ENCODE results near the gene IKZF5. TPM values are rescaled to one million over a fixed set of nuclear protein-coding genes. Genes with fewer than 3 reads are reported as not detected.
A peak's percentile ranks its signal among the peaks of the same experiment; 100 is the strongest.

The IKZF5 gene
- total and polyA plus RNA-seq, 2 experiments from 2014 or later, result 6.9 to 10.5 TPM

DNA sequence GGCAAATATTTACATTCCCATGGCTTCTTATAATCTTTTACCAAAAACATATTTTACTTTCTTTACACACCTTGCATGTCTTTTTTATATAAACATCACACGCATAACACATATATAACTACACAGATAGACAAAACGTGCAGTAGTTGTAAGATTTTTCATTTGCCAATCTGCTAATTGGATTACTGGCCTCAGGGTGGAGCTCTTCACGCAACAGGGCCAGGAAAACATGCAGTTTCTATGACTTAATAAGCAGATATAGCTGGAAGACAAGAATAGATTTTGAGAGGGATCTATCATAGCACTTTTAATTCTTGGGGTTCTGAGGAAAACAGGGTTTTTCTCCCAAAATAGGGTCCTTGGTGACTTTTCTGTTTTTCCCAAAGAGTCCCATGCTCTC lies 12.9 kb upstream of the IKZF5 start:
- H3K4me1 Mint-ChIP-seq, result peaks cover 62% of the 10 kb centered on the region
- ATAC-seq (no peak), DNase-seq (ENCODE audit: low spot score) (no peak)
- H3K4me3 Mint-ChIP-seq, result no peak overlapping the region
- Histone ChIP-seq H3F3A (replicated peaks; ENCODE audit: low read depth) (no peaks in the 10 kb centered on the region), H3K27ac (ENCODE audit: low read depth) (no peak overlapping the region), H3K4me1 (ENCODE audit: insufficient read depth) (peaks cover 52% of the 10 kb centered on the region), H3K9me2 (ENCODE audit: insufficient read depth) (0 out of 2 replicates have a peak, but pooled peaks cover 3% of the 10 kb centered on the region), H4K20me1 (replicated peaks; ENCODE audit: insufficient read depth) (no peaks in the 10 kb centered on the region), H3K4me2 (no peak overlapping the region), H3K79me2 (replicated peaks; ENCODE audit: insufficient read depth) (no peaks in the 10 kb centered on the region), H3K36me3 (ENCODE audit: insufficient read depth) (no peaks in the 10 kb centered on the region), H3K4me3 (no peak overlapping the region), H2AFZ (no peak overlapping the region), H3K27me3 (ENCODE audit: insufficient read depth) (peaks cover 30% of the 10 kb centered on the region)
- H3K9me3 Mint-ChIP-seq, result peaks cover 19% of the 10 kb centered on the region
- H3K27ac Mint-ChIP-seq, result no peak overlapping the region
- H3K27me3 Mint-ChIP-seq (ENCODE audit: insufficient read depth, low read depth, poor library complexity), result peaks cover 26% of the 10 kb centered on the region
- TF ChIP-seq, protein P1, sequence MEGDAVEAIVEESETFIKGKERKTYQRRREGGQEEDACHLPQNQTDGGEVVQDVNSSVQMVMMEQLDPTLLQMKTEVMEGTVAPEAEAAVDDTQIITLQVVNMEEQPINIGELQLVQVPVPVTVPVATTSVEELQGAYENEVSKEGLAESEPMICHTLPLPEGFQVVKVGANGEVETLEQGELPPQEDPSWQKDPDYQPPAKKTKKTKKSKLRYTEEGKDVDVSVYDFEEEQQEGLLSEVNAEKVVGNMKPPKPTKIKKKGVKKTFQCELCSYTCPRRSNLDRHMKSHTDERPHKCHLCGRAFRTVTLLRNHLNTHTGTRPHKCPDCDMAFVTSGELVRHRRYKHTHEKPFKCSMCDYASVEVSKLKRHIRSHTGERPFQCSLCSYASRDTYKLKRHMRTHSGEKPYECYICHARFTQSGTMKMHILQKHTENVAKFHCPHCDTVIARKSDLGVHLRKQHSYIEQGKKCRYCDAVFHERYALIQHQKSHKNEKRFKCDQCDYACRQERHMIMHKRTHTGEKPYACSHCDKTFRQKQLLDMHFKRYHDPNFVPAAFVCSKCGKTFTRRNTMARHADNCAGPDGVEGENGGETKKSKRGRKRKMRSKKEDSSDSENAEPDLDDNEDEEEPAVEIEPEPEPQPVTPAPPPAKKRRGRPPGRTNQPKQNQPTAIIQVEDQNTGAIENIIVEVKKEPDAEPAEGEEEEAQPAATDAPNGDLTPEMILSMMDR (conservative IDR thresholded peaks at IDR 0.05; ENCODE audit: low read depth in 2 of 2), result peak; percentile 61 to 72
- TF ChIP-seq POLR2AphosphoS5 (IDR thresholded peaks at IDR 0.05; ENCODE audit: low read depth), result no peak
- H3K36me3 Mint-ChIP-seq (ENCODE audit: low read depth), result peaks cover 15% of the 10 kb centered on the region; the same call in 2 of the 3 replicates

DNA sequence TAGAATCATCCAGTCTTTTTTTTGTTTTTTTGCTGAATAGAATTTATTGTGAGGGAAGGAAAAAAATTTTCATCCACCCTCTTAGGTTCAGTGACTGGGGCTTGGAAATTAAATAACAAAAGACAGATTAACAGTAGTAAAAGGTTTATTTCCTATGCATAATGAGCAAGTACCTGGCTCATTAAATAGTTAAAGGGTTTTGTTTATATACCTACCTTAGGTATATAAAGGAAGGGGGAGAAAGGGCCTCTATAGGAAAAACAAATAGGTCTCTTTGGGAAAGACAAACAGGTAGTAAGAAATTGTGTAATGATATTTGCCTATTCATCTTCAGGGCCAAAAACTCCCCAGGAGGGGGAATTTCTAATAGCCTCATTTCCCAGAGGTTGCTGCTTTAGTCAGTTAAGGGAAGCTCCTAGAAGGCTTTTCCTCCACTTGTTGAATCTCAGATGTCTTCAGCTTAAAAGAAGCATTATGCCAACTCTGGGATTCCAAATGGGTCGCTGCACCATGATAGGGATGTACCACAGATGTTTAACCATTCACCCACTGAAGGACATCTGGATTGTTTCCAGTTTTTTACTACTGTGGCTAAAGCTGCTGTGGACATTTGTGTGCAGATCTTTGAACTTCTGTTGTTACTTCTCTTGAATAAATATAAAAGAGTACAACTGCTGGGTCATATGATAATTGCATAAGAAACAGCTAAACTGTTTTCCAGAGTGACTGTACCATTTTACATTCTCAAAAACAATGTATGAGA lies 11.5 kb upstream of the IKZF5 start:
- Mint-ChIP-seq H3K27ac (no peak overlapping the region), H3K4me1 (peaks cover 71% of the 10 kb centered on the region), H3K27me3 (ENCODE audit: insufficient read depth, low read depth, poor library complexity) (peaks cover 30% of the 10 kb centered on the region), H3K36me3 (ENCODE audit: low read depth) (peaks cover 22% of the 10 kb centered on the region; the same call in 2 of the 3 replicates), H3K9me3 (peaks cover 19% of the 10 kb centered on the region), H3K4me3 (peak overlapping the region; percentile 46; the same call in 2 of the 3 replicates)
- Histone ChIP-seq H3K27me3 (ENCODE audit: insufficient read depth) (peaks cover 34% of the 10 kb centered on the region), H3K27ac (ENCODE audit: low read depth) (no peak overlapping the region), H3K4me3 (peak overlapping the region; percentile 32; the same call in 1 of the 2 replicates), H3K4me2 (peak overlapping the region; percentile 53), H3K36me3 (ENCODE audit: insufficient read depth) (no peaks in the 10 kb centered on the region), H3K79me2 (replicated peaks; ENCODE audit: insufficient read depth) (no peaks in the 10 kb centered on the region), H4K20me1 (replicated peaks; ENCODE audit: insufficient read depth) (no peaks in the 10 kb centered on the region), H2AFZ (no peak overlapping the region), H3K9me2 (ENCODE audit: insufficient read depth) (no peaks in the 10 kb centered on the region), H3K4me1 (ENCODE audit: insufficient read depth) (peaks cover 59% of the 10 kb centered on the region), H3F3A (replicated peaks; ENCODE audit: low read depth) (no peaks in the 10 kb centered on the region)
- TF ChIP-seq NANOG (IDR thresholded peaks at IDR 0.05; ENCODE audit: borderline replicate concordance) (peak; percentile 74), JUNB (IDR thresholded peaks at IDR 0.05; ENCODE audit: unreplicated experiment) (no peak)
- DNase-seq (ENCODE audit: low spot score) (peak; percentile 49), ATAC-seq (peak; percentile 26)

DNA sequence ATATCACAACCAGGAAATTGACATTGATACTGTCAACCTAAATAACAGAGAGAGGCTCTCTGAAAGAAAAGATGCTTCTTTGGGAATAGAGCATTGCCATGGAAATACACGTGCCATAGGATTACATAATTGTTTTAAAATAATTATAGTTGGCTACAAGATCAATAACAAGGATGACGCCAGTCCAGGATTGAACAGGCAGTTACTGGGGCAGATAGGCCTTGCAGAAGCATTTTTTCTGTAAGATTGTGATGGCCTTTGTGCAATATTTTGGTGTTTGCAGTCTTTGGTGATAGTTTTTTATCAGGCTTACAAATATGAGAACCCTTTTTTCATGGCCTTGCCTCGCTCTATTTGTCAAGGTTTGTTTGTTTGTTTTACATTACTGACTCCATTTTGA lies 10.7 kb upstream of the IKZF5 start:
- no peak for ATAC-seq
- Histone ChIP-seq H3K4me1 (ENCODE audit: insufficient read depth) (peaks cover 66% of the 10 kb centered on the region), H3F3A (replicated peaks; ENCODE audit: low read depth) (no peaks in the 10 kb centered on the region), H4K20me1 (replicated peaks; ENCODE audit: insufficient read depth) (no peaks in the 10 kb centered on the region), H2AFZ (no peak overlapping the region), H3K27me3 (ENCODE audit: insufficient read depth) (peaks cover 34% of the 10 kb centered on the region), H3K36me3 (ENCODE audit: insufficient read depth) (no peaks in the 10 kb centered on the region), H3K4me3 (no peak overlapping the region), H3K79me2 (replicated peaks; ENCODE audit: insufficient read depth) (no peaks in the 10 kb centered on the region), H3K27ac (ENCODE audit: low read depth) (no peak overlapping the region), H3K4me2 (peak overlapping the region; percentile 12; the same call in 1 of the 2 replicates), H3K9me2 (ENCODE audit: insufficient read depth) (no peaks in the 10 kb centered on the region)
- Mint-ChIP-seq H3K9me3 (peaks cover 19% of the 10 kb centered on the region), H3K4me3 (no peak overlapping the region), H3K27me3 (ENCODE audit: insufficient read depth, low read depth, poor library complexity) (peaks cover 27% of the 10 kb centered on the region), H3K36me3 (ENCODE audit: low read depth) (peaks cover 22% of the 10 kb centered on the region), H3K27ac (no peak overlapping the region), H3K4me1 (peaks cover 75% of the 10 kb centered on the region)
- no peak for DNase-seq (ENCODE audit: low spot score)
- TF ChIP-seq STAT1 (IDR thresholded peaks at IDR 0.05; ENCODE audit: unreplicated experiment), result no peak
- TF ChIP-seq, protein P2, sequence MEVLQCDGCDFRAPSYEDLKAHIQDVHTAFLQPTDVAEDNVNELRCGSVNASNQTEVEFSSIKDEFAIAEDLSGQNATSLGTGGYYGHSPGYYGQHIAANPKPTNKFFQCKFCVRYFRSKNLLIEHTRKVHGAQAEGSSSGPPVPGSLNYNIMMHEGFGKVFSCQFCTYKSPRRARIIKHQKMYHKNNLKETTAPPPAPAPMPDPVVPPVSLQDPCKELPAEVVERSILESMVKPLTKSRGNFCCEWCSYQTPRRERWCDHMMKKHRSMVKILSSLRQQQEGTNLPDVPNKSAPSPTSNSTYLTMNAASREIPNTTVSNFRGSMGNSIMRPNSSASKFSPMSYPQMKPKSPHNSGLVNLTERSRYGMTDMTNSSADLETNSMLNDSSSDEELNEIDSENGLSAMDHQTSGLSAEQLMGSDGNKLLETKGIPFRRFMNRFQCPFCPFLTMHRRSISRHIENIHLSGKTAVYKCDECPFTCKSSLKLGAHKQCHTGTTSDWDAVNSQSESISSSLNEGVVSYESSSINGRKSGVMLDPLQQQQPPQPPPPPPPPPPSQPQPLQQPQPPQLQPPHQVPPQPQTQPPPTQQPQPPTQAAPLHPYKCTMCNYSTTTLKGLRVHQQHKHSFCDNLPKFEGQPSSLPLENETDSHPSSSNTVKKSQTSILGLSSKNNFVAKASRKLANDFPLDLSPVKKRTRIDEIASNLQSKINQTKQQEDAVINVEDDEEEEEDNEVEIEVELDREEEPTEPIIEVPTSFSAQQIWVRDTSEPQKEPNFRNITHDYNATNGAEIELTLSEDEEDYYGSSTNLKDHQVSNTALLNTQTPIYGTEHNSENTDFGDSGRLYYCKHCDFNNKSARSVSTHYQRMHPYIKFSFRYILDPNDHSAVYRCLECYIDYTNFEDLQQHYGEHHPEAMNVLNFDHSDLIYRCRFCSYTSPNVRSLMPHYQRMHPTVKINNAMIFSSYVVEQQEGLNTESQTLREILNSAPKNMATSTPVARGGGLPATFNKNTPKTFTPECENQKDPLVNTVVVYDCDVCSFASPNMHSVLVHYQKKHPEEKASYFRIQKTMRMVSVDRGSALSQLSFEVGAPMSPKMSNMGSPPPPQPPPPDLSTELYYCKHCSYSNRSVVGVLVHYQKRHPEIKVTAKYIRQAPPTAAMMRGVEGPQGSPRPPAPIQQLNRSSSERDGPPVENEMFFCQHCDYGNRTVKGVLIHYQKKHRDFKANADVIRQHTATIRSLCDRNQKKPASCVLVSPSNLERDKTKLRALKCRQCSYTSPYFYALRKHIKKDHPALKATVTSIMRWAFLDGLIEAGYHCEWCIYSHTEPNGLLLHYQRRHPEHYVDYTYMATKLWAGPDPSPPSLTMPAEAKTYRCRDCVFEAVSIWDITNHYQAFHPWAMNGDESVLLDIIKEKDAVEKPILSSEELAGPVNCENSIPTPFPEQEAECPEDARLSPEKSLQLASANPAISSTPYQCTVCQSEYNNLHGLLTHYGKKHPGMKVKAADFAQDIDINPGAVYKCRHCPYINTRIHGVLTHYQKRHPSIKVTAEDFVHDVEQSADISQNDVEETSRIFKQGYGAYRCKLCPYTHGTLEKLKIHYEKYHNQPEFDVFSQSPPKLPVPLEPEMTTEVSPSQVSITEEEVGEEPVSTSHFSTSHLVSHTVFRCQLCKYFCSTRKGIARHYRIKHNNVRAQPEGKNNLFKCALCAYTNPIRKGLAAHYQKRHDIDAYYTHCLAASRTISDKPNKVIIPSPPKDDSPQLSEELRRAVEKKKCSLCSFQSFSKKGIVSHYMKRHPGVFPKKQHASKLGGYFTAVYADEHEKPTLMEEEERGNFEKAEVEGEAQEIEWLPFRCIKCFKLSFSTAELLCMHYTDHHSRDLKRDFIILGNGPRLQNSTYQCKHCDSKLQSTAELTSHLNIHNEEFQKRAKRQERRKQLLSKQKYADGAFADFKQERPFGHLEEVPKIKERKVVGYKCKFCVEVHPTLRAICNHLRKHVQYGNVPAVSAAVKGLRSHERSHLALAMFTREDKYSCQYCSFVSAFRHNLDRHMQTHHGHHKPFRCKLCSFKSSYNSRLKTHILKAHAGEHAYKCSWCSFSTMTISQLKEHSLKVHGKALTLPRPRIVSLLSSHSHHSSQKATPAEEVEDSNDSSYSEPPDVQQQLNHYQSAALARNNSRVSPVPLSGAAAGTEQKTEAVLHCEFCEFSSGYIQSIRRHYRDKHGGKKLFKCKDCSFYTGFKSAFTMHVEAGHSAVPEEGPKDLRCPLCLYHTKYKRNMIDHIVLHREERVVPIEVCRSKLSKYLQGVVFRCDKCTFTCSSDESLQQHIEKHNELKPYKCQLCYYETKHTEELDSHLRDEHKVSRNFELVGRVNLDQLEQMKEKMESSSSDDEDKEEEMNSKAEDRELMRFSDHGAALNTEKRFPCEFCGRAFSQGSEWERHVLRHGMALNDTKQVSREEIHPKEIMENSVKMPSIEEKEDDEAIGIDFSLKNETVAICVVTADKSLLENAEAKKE (CRISPR knock-in tag; IDR thresholded peaks at IDR 0.05), result no peak
- no peak for TF ChIP-seq CREB1 (CRISPR knock-in tag; IDR thresholded peaks at IDR 0.05; ENCODE audit: low read depth)

Data from GM23338 (cell line).